Measurements from ENCODE around the gene POM121L2. TPM values are rescaled to one million over a fixed set of nuclear protein-coding genes. Genes with fewer than 3 reads are reported as not detected.
A peak's percentile ranks its signal among the peaks of the same experiment; 100 is the strongest.

POM121L2 gene
- total and polyA plus RNA-seq, 9 of the 15 experiments (the other 6 are each of a cell fraction or from before 2014, with no cell fraction given): 0.23 to 0.45 TPM; not detected in 7

- TF ChIP-seq RNF219 (CRISPR knock-in tag; IDR thresholded peaks at IDR 0.05) (no peak), SPI1 (IDR thresholded peaks at IDR 0.05; ENCODE audit: borderline replicate concordance, low read depth, low read length) (peak; percentile 75; the same call in 1 of the 2 replicates), ZNF57 (CRISPR knock-in tag; IDR thresholded peaks at IDR 0.05) (no peak), POLR3G (IDR thresholded peaks at IDR 0.05; ENCODE audit: extremely low read depth, insufficient read length, insufficient replicate concordance) (peak; percentile 43), NFE2 (IDR thresholded peaks at IDR 0.05; ENCODE audit: low read depth) (no peak), PML (IDR thresholded peaks at IDR 0.05; ENCODE audit: low read length) (peak; percentile 35; the same call in 1 of the 2 replicates), ZBTB49 (CRISPR knock-in tag; IDR thresholded peaks at IDR 0.05; ENCODE audit: borderline replicate concordance) (peak; percentile 76; the same call in 1 of the 2 replicates), ZNF592 (IDR thresholded peaks at IDR 0.05) (peak; percentile 88), SLC30A9 (CRISPR knock-in tag; IDR thresholded peaks at IDR 0.05) (no peak), PYGO2 (tag; IDR thresholded peaks at IDR 0.05) (no peak), MCM5 (IDR thresholded peaks at IDR 0.05; ENCODE audit: low read depth) (no peak), MYBL2 (IDR thresholded peaks at IDR 0.05; ENCODE audit: low read depth) (no peak), MYBL2 (CRISPR knock-in tag; IDR thresholded peaks at IDR 0.05; ENCODE audit: borderline replicate concordance) (no peak), NCOR1 (IDR thresholded peaks at IDR 0.05) (peak; percentile 36; the same call in 1 of the 2 replicates), BCOR (IDR thresholded peaks at IDR 0.05) (peak; percentile 71; the same call in 1 of the 2 replicates), MLLT1 (IDR thresholded peaks at IDR 0.05) (peak; percentile 48 to 67; a peak in 1 of 4 replicates), DIDO1 (tag; IDR thresholded peaks at IDR 0.05; ENCODE audit: low read depth) (0 out of 2 replicates have a peak, but pooled peaks have one; percentile 16)
Observed at GRCh38 chr6:27280064-27280539, 32.0 kb downstream of the POM121L2 start (continued).
